HG03520 (cell line): ENCODE results near the gene PIGR.

Experiments
- ATAC-seq: cut with Tn5 transposase; IDR thresholded peaks from one replicate; pipeline ENCODE4 v1.9.1; 2021; ENCODE audit warnings: mild to moderate bottlenecking, moderate library complexity; ENCODE audit not compliant: unreplicated experiment

The PIGR gene

GRCh38 chr1:206961668-206962067 is 15.4 kb upstream of the PIGR start:
- no peak for ATAC-seq

GRCh38 chr1:206960676-206961386 is 14.6 kb upstream of the PIGR start:
- no peak for ATAC-seq

- no peak for ATAC-seq
These were observed 11.9 kb upstream of the PIGR start for GRCh38 chr1:206958144-206958543.

GRCh38 chr1:206957639-206958038 is 11.4 kb upstream of the PIGR start:
- ATAC-seq, result no peak

GRCh38 chr1:206955476-206956451 is 9.5 kb upstream of the PIGR start:
- peak; percentile 42 for ATAC-seq

- ATAC-seq, result no peak
These were observed 8.4 kb upstream of the PIGR start for GRCh38 chr1:206954459-206955342.

GRCh38 chr1:206953626-206954025 is 7.4 kb upstream of the PIGR start:
- no peak for ATAC-seq

- ATAC-seq, result no peak
These were observed 6.9 kb upstream of the PIGR start for GRCh38 chr1:206953126-206953525.

- ATAC-seq, result no peak
These were observed 5.9 kb upstream of the PIGR start for GRCh38 chr1:206952171-206952570.

GRCh38 chr1:206951318-206952100 is 5.2 kb upstream of the PIGR start:
- ATAC-seq, result no peak

GRCh38 chr1:206949641-206950040 is 3.4 kb upstream of the PIGR start:
- ATAC-seq, result no peak

- no peak for ATAC-seq
These were observed 2.9 kb upstream of the PIGR start for GRCh38 chr1:206949208-206949607.

- no peak for ATAC-seq
These were observed 989 bp upstream of the PIGR start for GRCh38 chr1:206947255-206947654.

- no peak for ATAC-seq
These were observed 487 bp downstream of the PIGR start for GRCh38 chr1:206945779-206946178.

- no peak for ATAC-seq
These were observed 1.6 kb downstream of the PIGR start for GRCh38 chr1:206944703-206945102.

GRCh38 chr1:206941766-206942418 is 4.4 kb downstream of the PIGR start:
- ATAC-seq, result no peak

- no peak for ATAC-seq
These were observed 5.7 kb downstream of the PIGR start for GRCh38 chr1:206940588-206940936.

GRCh38 chr1:206939841-206940587 is 6.3 kb downstream of the PIGR start:
- ATAC-seq, result no peak

GRCh38 chr1:206939131-206939530 is 7.1 kb downstream of the PIGR start:
- no peak for ATAC-seq
